ENCODE results near the gene FLNB.
A peak's percentile ranks its signal among the peaks of the same experiment; 100 is the strongest.

Gene FLNB

DNA sequence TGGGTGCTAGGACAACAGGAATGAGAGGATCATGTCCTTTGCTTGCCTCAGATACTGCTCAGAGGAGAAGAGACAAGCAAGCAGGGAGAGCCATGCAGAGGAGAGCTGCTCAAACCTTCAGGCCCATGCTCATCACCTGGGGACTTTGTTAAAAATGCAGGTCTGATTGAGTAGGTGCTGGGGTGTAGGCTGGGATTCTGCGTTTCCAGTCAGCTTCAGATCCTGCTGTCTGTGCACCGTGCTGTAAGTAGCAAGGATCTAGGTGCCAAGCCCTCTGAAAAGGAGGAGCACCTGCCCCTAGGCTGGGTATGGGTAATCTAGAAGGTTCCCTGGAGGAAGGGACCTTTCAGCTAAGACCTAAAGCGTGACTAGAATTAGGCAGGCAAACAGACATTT, 7.3 kb downstream of the FLNB start:
- Histone ChIP-seq H3K36me3 (replicated peaks in 1 of 2; ENCODE audit: control insufficient read depth in 2 of 2, insufficient read depth in 2 of 2, low read length in 2 of 2) (no peaks in the 10 kb centered on the region), H3K14ac (ENCODE audit: low read length) (no peak overlapping the region), H3K27ac (replicated peaks; ENCODE audit: low read length) (no peak overlapping the region), H2BK12ac (ENCODE audit: low read length) (no peak overlapping the region), H4K8ac (ENCODE audit: low read depth, low read length) (no peak overlapping the region), H3K23ac (ENCODE audit: low read depth, low read length, poor library complexity) (no peak overlapping the region), H3K9me3 (replicated peaks in 1 of 2; ENCODE audit: control insufficient read depth in 2 of 2, insufficient read depth in 1 of 2, low read depth in 1 of 2, low read length in 2 of 2) (no peaks in the 10 kb centered on the region), H4K91ac (ENCODE audit: low read depth, low read length, poor library complexity) (no peak overlapping the region), H3K9ac (ENCODE audit: low read depth, low read length, poor library complexity) (no peak overlapping the region), H2BK5ac (ENCODE audit: low read length) (no peak overlapping the region), H3K27me3 (ENCODE audit: control insufficient read depth in 3 of 3, insufficient read depth in 3 of 3, low read depth in 1 of 3, low read length in 3 of 3) (no peaks in the 10 kb centered on the region), H3K18ac (ENCODE audit: low read length) (no peak overlapping the region), H2AFZ (ENCODE audit: low read length) (no peak overlapping the region), H3K79me1 (ENCODE audit: low read depth, low read length) (peaks cover 3% of the 10 kb centered on the region), H2BK15ac (ENCODE audit: low read length) (no peak overlapping the region), H3K4me1 (ENCODE audit: control insufficient read depth in 2 of 2, insufficient read depth in 1 of 2, low read depth in 1 of 2, low read length in 2 of 2) (peaks cover 2 to 10% of the 10 kb centered on the region in 2 donors), H2AK5ac (ENCODE audit: low read depth, low read length) (no peak overlapping the region), H2BK120ac (ENCODE audit: low read depth, low read length) (no peak overlapping the region), H3K4me3 (ENCODE audit: low read length in 2 of 2) (no peak overlapping the region), H3K4me2 (ENCODE audit: insufficient read depth, low read length, poor library complexity, severe bottlenecking) (no peak overlapping the region), H3K4ac (ENCODE audit: low read length) (no peak overlapping the region)
- DNase-seq (ENCODE audit: low spot score) = no peak
- WGBS, 2 donors (ENCODE audit: extremely low coverage in 2 of 2, insufficient read length in 2 of 2, insufficient replicate concordance in 1 of 2) = no CpG with 5 or more reads among the region's 3 CpGs

DNA sequence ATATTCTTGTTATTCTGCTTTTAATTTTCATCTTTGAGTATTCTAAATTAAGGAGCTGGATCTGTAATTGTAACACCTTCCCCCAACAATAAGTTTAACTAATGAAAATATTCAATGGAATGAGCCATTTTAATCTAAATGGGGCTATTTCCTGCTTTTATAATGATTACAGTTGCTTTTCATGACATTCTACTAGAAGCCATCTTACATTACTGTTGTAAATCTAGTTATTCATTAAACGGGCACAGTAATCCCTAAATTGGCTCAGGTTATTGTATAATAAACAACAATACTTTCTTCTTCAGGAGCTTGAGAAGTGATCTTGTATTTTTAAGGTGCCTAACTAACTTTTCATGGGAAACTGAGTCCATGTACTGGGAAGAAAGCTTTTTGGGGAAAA, 8.5 kb downstream of the FLNB start:
- H2AK5ac ChIP-seq (ENCODE audit: low read depth, low read length) = no peak overlapping the region
- DNase-seq (ENCODE audit: low spot score) = no peak
- no peak overlapping the region for H4K91ac ChIP-seq (ENCODE audit: low read depth, low read length, poor library complexity)
- no peaks in the 10 kb centered on the region for H3K27me3 ChIP-seq (ENCODE audit: control insufficient read depth in 3 of 3, insufficient read depth in 3 of 3, low read depth in 1 of 3, low read length in 3 of 3)
- no peaks in the 10 kb centered on the region for H3K9me3 ChIP-seq (replicated peaks in 1 of 2; ENCODE audit: control insufficient read depth in 2 of 2, insufficient read depth in 1 of 2, low read depth in 1 of 2, low read length in 2 of 2)
- no peak overlapping the region for H2AFZ ChIP-seq (ENCODE audit: low read length)
- H3K9ac ChIP-seq (ENCODE audit: low read depth, low read length, poor library complexity) = no peak overlapping the region
- H2BK5ac ChIP-seq (ENCODE audit: low read length) = no peak overlapping the region
- no peaks in the 10 kb centered on the region for H3K36me3 ChIP-seq (replicated peaks in 1 of 2; ENCODE audit: control insufficient read depth in 2 of 2, insufficient read depth in 2 of 2, low read length in 2 of 2)
- H3K79me1 ChIP-seq (ENCODE audit: low read depth, low read length) = peaks cover 3% of the 10 kb centered on the region
- no peak overlapping the region for H3K4me2 ChIP-seq (ENCODE audit: insufficient read depth, low read length, poor library complexity, severe bottlenecking)
- H3K27ac ChIP-seq (replicated peaks; ENCODE audit: low read length) = no peak overlapping the region
- no peak overlapping the region for H3K14ac ChIP-seq (ENCODE audit: low read length)
- no peak overlapping the region for H2BK120ac ChIP-seq (ENCODE audit: low read depth, low read length)
- no peak overlapping the region for H3K23ac ChIP-seq (ENCODE audit: low read depth, low read length, poor library complexity)
- no CpG with 5 or more reads among the region's 1 CpG for WGBS, 2 donors (ENCODE audit: extremely low coverage in 2 of 2, insufficient read length in 2 of 2, insufficient replicate concordance in 1 of 2)
- no peak overlapping the region for H3K18ac ChIP-seq (ENCODE audit: low read length)
- H3K4ac ChIP-seq (ENCODE audit: low read length) = no peak overlapping the region
- H3K4me1 ChIP-seq (ENCODE audit: control insufficient read depth in 2 of 2, insufficient read depth in 1 of 2, low read depth in 1 of 2, low read length in 2 of 2) = peaks cover 2 to 18% of the 10 kb centered on the region in 2 donors
- H3K4me3 ChIP-seq (ENCODE audit: low read length in 2 of 2) = no peak overlapping the region
- no peak overlapping the region for H2BK12ac ChIP-seq (ENCODE audit: low read length)
- no peak overlapping the region for H4K8ac ChIP-seq (ENCODE audit: low read depth, low read length)
- H2BK15ac ChIP-seq (ENCODE audit: low read length) = no peak overlapping the region

GRCh38 chr3:58018892-58019742, 10.9 kb downstream of the FLNB start:
- H3K4me3 ChIP-seq (ENCODE audit: low read length in 2 of 2) = no peak overlapping the region

GRCh38 chr3:58020783-58021071, 12.5 kb downstream of the FLNB start:
- no peak overlapping the region for H2AFZ ChIP-seq (ENCODE audit: low read length)
- H3K18ac ChIP-seq (ENCODE audit: low read length) = no peak overlapping the region
- no peak overlapping the region for H2BK5ac ChIP-seq (ENCODE audit: low read length)
- H3K4me2 ChIP-seq (ENCODE audit: insufficient read depth, low read length, poor library complexity, severe bottlenecking) = no peak overlapping the region
- no peak overlapping the region for H4K8ac ChIP-seq (ENCODE audit: low read depth, low read length)
- no peak overlapping the region for H2BK12ac ChIP-seq (ENCODE audit: low read length)
- no CpG with 5 or more reads among the region's 7 CpGs for WGBS, 2 donors (ENCODE audit: extremely low coverage in 2 of 2, insufficient read length in 2 of 2, insufficient replicate concordance in 1 of 2)
- no peak overlapping the region for H3K23ac ChIP-seq (ENCODE audit: low read depth, low read length, poor library complexity)
- no peak overlapping the region for H4K91ac ChIP-seq (ENCODE audit: low read depth, low read length, poor library complexity)
- no peak overlapping the region for H3K14ac ChIP-seq (ENCODE audit: low read length)
- H2BK120ac ChIP-seq (ENCODE audit: low read depth, low read length) = no peak overlapping the region
- H3K4ac ChIP-seq (ENCODE audit: low read length) = no peak overlapping the region
- no peak overlapping the region for H3K4me3 ChIP-seq (ENCODE audit: low read length in 2 of 2)
- no peak overlapping the region for H2BK15ac ChIP-seq (ENCODE audit: low read length)
- H3K27ac ChIP-seq (replicated peaks; ENCODE audit: low read length) = no peak overlapping the region
- DNase-seq (ENCODE audit: low spot score) = no peak
- H3K36me3 ChIP-seq (replicated peaks in 1 of 2; ENCODE audit: control insufficient read depth in 2 of 2, insufficient read depth in 2 of 2, low read length in 2 of 2) = no peaks in the 10 kb centered on the region
- peaks cover under 1% of the 10 kb centered on the region for H3K79me1 ChIP-seq (ENCODE audit: low read depth, low read length)
- H2AK5ac ChIP-seq (ENCODE audit: low read depth, low read length) = peak overlapping the region; percentile 4
- H3K9ac ChIP-seq (ENCODE audit: low read depth, low read length, poor library complexity) = no peak overlapping the region
- no peaks in the 10 kb centered on the region for H3K9me3 ChIP-seq (replicated peaks in 1 of 2; ENCODE audit: control insufficient read depth in 2 of 2, insufficient read depth in 1 of 2, low read depth in 1 of 2, low read length in 2 of 2)
- peaks cover 2 to 20% of the 10 kb centered on the region in 2 donors for H3K4me1 ChIP-seq (ENCODE audit: control insufficient read depth in 2 of 2, insufficient read depth in 1 of 2, low read depth in 1 of 2, low read length in 2 of 2)
- H3K27me3 ChIP-seq (ENCODE audit: control insufficient read depth in 3 of 3, insufficient read depth in 3 of 3, low read depth in 1 of 3, low read length in 3 of 3) = no peaks in the 10 kb centered on the region

More at GRCh38 chr3:58018892-58019742, 10.9 kb downstream of the FLNB start:
- Histone ChIP-seq H3K27me3 (ENCODE audit: control insufficient read depth in 3 of 3, insufficient read depth in 3 of 3, low read depth in 1 of 3, low read length in 3 of 3) (no peaks in the 10 kb centered on the region), H3K4me1 (ENCODE audit: control insufficient read depth in 2 of 2, insufficient read depth in 1 of 2, low read depth in 1 of 2, low read length in 2 of 2) (peaks cover 2 to 18% of the 10 kb centered on the region in 2 donors), H2BK15ac (ENCODE audit: low read length) (no peak overlapping the region), H3K36me3 (replicated peaks in 1 of 2; ENCODE audit: control insufficient read depth in 2 of 2, insufficient read depth in 2 of 2, low read length in 2 of 2) (no peaks in the 10 kb centered on the region), H3K79me1 (ENCODE audit: low read depth, low read length) (peaks cover 3% of the 10 kb centered on the region), H3K23ac (ENCODE audit: low read depth, low read length, poor library complexity) (no peak overlapping the region), H2BK5ac (ENCODE audit: low read length) (no peak overlapping the region), H3K4ac (ENCODE audit: low read length) (no peak overlapping the region), H3K14ac (ENCODE audit: low read length) (no peak overlapping the region), H4K8ac (ENCODE audit: low read depth, low read length) (no peak overlapping the region), H2AK5ac (ENCODE audit: low read depth, low read length) (no peak overlapping the region), H2AFZ (ENCODE audit: low read length) (no peak overlapping the region), H2BK120ac (ENCODE audit: low read depth, low read length) (no peak overlapping the region), H3K27ac (replicated peaks; ENCODE audit: low read length) (no peak overlapping the region), H3K9me3 (replicated peaks in 1 of 2; ENCODE audit: control insufficient read depth in 2 of 2, insufficient read depth in 1 of 2, low read depth in 1 of 2, low read length in 2 of 2) (no peaks in the 10 kb centered on the region), H3K4me2 (ENCODE audit: insufficient read depth, low read length, poor library complexity, severe bottlenecking) (no peak overlapping the region), H3K18ac (ENCODE audit: low read length) (no peak overlapping the region), H2BK12ac (ENCODE audit: low read length) (no peak overlapping the region), H4K91ac (ENCODE audit: low read depth, low read length, poor library complexity) (no peak overlapping the region), H3K9ac (ENCODE audit: low read depth, low read length, poor library complexity) (no peak overlapping the region)
- no peak for DNase-seq (ENCODE audit: low spot score)
- no CpG with 5 or more reads among the region's 8 CpGs for WGBS, 2 donors (ENCODE audit: extremely low coverage in 2 of 2, insufficient read length in 2 of 2, insufficient replicate concordance in 1 of 2)

Measured in neuronal stem cell (in vitro differentiated cells).